B cell (primary cell): ENCODE measurements around the gene JADE1. TPM values are rescaled to one million over a fixed set of nuclear protein-coding genes. Genes with fewer than 3 reads are reported as not detected.

Source experiments
- ATAC-seq: fragments of 200-7000 bp; cut with Tn5 transposase; one replicate; pipeline ENCODE4 v1.10.0; 2021; ENCODE audit warnings: low read depth, mild to moderate bottlenecking, moderate number of reproducible peaks, moderate library complexity
- CTCF ChIA-PET: fragments of 350-600 bp; sonication (Branson Sonifier 250); formaldehyde crosslinking; loops from one replicate; lab custom pipeline; 2021; ENCODE audit warnings: antibody characterized with exemption, inconsistent platforms; lab: Charles Lee
- POLR2A ChIA-PET: fragments of 350-600 bp; sonication (Branson Sonifier 250); formaldehyde crosslinking; loops from one replicate; lab custom pipeline; 2021; ENCODE audit warnings: antibody characterized with exemption; lab: Charles Lee
- DNase-seq: peaks from one replicate; pipeline ENCODE4 v3.0.0; 2013
- H2AFZ ChIP-seq: 2 replicates; pipeline ENCODE4 v1.6.1; 2012; ENCODE audit warnings: mild to moderate bottlenecking, low read depth, low read length; ENCODE audit not compliant: insufficient read depth, poor library complexity, severe bottlenecking
- H3K27ac ChIP-seq, 2 donors: 1 replicate in 1 of 2; 2 replicates in 1 of 2; pipeline ENCODE4 v1.5.1; 2012 to 2013; ENCODE audit warnings: low read length in 2 of 2, mild to moderate bottlenecking in 2 of 2, moderate library complexity in 1 of 2
- H3K27me3 ChIP-seq, 4 experiments: fragments of 200-600 bp in 1 of 4; sonication (generic) in 1 of 4; replicated peaks in 1 of 4; 1 replicate in 2 of 4; 2 replicates in 2 of 4; pipeline versions ENCODE4 v1.6.1 to v1.7.0; 2013 to 2016; ENCODE audit warnings: low read length in 3 of 4, mild to moderate bottlenecking in 2 of 4, mixed read lengths in 1 of 4, moderate library complexity in 1 of 4; ENCODE audit not compliant: insufficient read depth in 4 of 4, control insufficient read depth in 3 of 4; ENCODE audit errors: control extremely low read depth in 1 of 4
- H3K36me3 ChIP-seq, 2 experiments: replicated peaks in 1 of 2; 1 replicate in 1 of 2; 2 replicates in 1 of 2; pipeline versions ENCODE4 v1.6.1 to v1.7.1; 2013; ENCODE audit warnings: low read length in 1 of 2; ENCODE audit not compliant: insufficient read depth in 2 of 2, control insufficient read depth in 1 of 2; ENCODE audit errors: control extremely low read depth in 1 of 2, extremely low read depth in 1 of 2
- H3K4me1 ChIP-seq, 2 donors: fragments of 200-600 bp in 1 of 2; sonication (generic) in 1 of 2; 1 replicate in 1 of 2; 2 replicates in 1 of 2; pipeline versions ENCODE4 v1.5.1 to v1.6.1; 2013 to 2017; ENCODE audit warnings: low read length in 2 of 2; ENCODE audit not compliant: control insufficient read depth in 2 of 2, insufficient read depth in 2 of 2
- H3K4me2 ChIP-seq: replicated peaks from 2 replicates; pipeline ENCODE3; 2012; ENCODE audit warnings: mild to moderate bottlenecking, low read depth, low read length; ENCODE audit not compliant: poor library complexity, severe bottlenecking
- H3K4me3 ChIP-seq, 5 experiments: fragments of 200-600 bp in 1 of 5; sonication (generic) in 1 of 5; 1 replicate in 3 of 5; 2 replicates in 2 of 5; pipeline versions ENCODE4 v1.5.1 to v1.7.0; 2011 to 2016; ENCODE audit warnings: low read length in 4 of 5, mild to moderate bottlenecking in 4 of 5, low read depth in 2 of 5, control low read depth in 1 of 5, moderate library complexity in 1 of 5; ENCODE audit not compliant: insufficient read depth in 1 of 5; ENCODE audit errors: control extremely low read depth in 1 of 5, extremely low read depth in 1 of 5
- H3K79me2 ChIP-seq: fragments of 200-600 bp; sonication (generic); one replicate; pipeline ENCODE4 v1.6.0; 2016; ENCODE audit warnings: low read length; ENCODE audit not compliant: control insufficient read depth, insufficient read depth
- H3K9ac ChIP-seq: fragments of 200-600 bp; sonication (generic); 2 replicates; pipeline ENCODE4 v1.6.1; 2017; ENCODE audit warnings: mild to moderate bottlenecking, low read length, moderate library complexity
- H3K9me3 ChIP-seq, 3 donors: one replicate each; pipeline versions ENCODE4 v1.6.1 to v1.7.1; 2013; ENCODE audit warnings: low read length in 2 of 3; ENCODE audit not compliant: control insufficient read depth in 2 of 3, insufficient read depth in 1 of 3; ENCODE audit errors: control extremely low read depth in 1 of 3
- H4K20me1 ChIP-seq: 2 replicates; pipeline ENCODE4 v1.6.0; 2012; ENCODE audit warnings: mild to moderate bottlenecking, low read length; ENCODE audit not compliant: insufficient read depth, control insufficient read depth, poor library complexity, severe bottlenecking
- H3K27ac Mint-ChIP-seq: one replicate; pipeline ENCODE4 v1.8.0; 2021; ENCODE audit warnings: mixed read lengths
- H3K27me3 Mint-ChIP-seq: one replicate; pipeline ENCODE4 v1.8.0; 2021; ENCODE audit warnings: mixed read lengths
- H3K4me1 Mint-ChIP-seq: one replicate; pipeline ENCODE4 v1.8.0; 2021; ENCODE audit warnings: mixed read lengths
- H3K4me3 Mint-ChIP-seq: one replicate; pipeline ENCODE4 v1.8.0; 2021; ENCODE audit warnings: mixed read lengths
- H3K9me3 Mint-ChIP-seq: one replicate; pipeline ENCODE4 v1.8.0; 2022; ENCODE audit warnings: mixed read lengths; ENCODE audit not compliant: insufficient read depth
- EZH2 ChIP-seq: IDR thresholded peaks from 2 replicates; pipeline ENCODE4 v1.6.1; 2012; ENCODE audit warnings: borderline replicate concordance, low read depth, mild to moderate bottlenecking, moderate library complexity, low read length; ENCODE audit not compliant: insufficient read depth, poor library complexity, severe bottlenecking
- WGBS: methylation state at CpG from one replicate; pipeline ENCODE4 v1.1.5; 2013; ENCODE audit warnings: missing lambda C conversion rate; ENCODE audit not compliant: insufficient coverage; 5-methylcytosine and 5-hydroxymethylcytosine counted together
- intact Hi-C: fragments of 100-400 bp; cut with micrococcal nuclease; formaldehyde crosslinking; loops from one replicate; pipeline ENCODE4 v1.10.0; 2022
- polyA plus RNA-seq: library from polyadenylated mRNA; depleted of rRNA; stranded (reverse); fragments of >200 nt; gene quantifications from 2 replicates; pipeline ENCODE4 v1.2.3, GENCODE V29; 2012
- total RNA-seq, 2 donors: library from RNA; stranded (reverse); fragments of 120-200 nt in 1 of 2; gene quantifications; 1 replicate in 1 of 2; 2 replicates in 1 of 2; pipeline versions ENCODE4 v1.2.3 to v1.2.4, GENCODE V29; 2013 to 2022
- TF ChIP-seq, protein P1 (sequence below): fragments of 200-600 bp; IDR thresholded peaks from one replicate; pipeline ENCODE4 v1.8.0; 2022; ENCODE audit warnings: antibody characterized with exemption, mild to moderate bottlenecking

Gene JADE1
- total and polyA plus RNA-seq, 2 donors (not counting 1 experiment from before 2014, with no cell fraction given): 13.8 to 42.4 TPM

DNA sequence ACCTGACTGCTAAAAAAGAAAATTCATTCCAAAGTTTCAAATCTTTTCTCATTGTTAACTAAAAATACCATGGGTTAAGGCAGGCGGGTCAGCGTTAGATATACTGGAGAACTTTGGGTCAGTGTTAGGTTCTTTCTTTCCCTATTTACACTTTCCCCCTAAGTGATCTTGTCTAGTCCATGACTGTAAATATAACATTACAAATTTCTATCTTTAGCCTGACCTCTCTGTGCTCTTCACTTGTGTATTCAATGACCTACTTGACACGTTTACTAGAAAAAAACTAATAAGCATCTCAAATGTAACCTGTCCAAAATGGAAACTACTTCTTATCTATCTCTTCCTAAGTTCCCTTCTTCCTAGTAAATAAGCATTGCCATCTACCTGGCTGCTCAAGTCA is 95.3 kb downstream of the JADE1 start:
- no peaks in the 10 kb centered on the region for H3K9me3 Mint-ChIP-seq
- Histone ChIP-seq H3K4me3 (no peak overlapping the region), H3K9me3 (no peaks in the 10 kb centered on the region), H3K9ac (no peak overlapping the region), H4K20me1 (no peaks in the 10 kb centered on the region), H3K4me2 (no peak overlapping the region), H2AFZ (no peak overlapping the region), H3K27me3 (no peaks in the 10 kb centered on the region), H3K36me3 (no peaks in the 10 kb centered on the region), H3K79me2 (no peaks in the 10 kb centered on the region), H3K4me1 (no peaks in the 10 kb centered on the region), H3K27ac (no peak overlapping the region)
- ATAC-seq: no peak
- no peaks in the 10 kb centered on the region for H3K4me1 Mint-ChIP-seq
- no peak for TF ChIP-seq EZH2
- TF ChIP-seq, protein P1, sequence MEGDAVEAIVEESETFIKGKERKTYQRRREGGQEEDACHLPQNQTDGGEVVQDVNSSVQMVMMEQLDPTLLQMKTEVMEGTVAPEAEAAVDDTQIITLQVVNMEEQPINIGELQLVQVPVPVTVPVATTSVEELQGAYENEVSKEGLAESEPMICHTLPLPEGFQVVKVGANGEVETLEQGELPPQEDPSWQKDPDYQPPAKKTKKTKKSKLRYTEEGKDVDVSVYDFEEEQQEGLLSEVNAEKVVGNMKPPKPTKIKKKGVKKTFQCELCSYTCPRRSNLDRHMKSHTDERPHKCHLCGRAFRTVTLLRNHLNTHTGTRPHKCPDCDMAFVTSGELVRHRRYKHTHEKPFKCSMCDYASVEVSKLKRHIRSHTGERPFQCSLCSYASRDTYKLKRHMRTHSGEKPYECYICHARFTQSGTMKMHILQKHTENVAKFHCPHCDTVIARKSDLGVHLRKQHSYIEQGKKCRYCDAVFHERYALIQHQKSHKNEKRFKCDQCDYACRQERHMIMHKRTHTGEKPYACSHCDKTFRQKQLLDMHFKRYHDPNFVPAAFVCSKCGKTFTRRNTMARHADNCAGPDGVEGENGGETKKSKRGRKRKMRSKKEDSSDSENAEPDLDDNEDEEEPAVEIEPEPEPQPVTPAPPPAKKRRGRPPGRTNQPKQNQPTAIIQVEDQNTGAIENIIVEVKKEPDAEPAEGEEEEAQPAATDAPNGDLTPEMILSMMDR: no peak
- POLR2A ChIA-PET: no interaction called here
- intact Hi-C loops: no loop called here
- H3K27ac Mint-ChIP-seq: no peak overlapping the region
- H3K4me3 Mint-ChIP-seq: no peak overlapping the region
- WGBS: 100% methylated on average over 2 of the region's 3 CpGs
- H3K27me3 Mint-ChIP-seq: no peaks in the 10 kb centered on the region
- no peak for DNase-seq
- CTCF ChIA-PET: no interaction called here

DNA sequence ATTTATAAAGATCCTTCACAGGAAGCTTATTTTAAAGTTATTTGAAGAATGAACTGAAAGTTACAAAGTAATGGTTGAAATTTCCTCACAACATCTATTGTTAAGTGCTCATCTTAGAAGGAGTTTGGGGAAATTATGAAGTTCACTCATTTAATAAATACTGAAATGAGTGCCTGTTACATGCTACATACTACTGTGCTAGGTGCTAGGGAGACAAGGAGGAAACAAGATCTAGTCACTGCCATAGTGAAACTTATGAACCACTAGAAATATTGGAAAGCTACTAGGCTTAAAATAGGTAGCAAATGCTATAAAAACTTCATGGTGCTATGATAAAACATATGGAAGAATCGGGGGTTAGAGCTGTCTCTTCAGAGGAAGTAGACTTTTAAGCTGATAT is 97.1 kb downstream of the JADE1 start:
- no peak overlapping the region for H3K4me3 ChIP-seq
- Mint-ChIP-seq H3K4me1 (no peaks in the 10 kb centered on the region), H3K27me3 (no peaks in the 10 kb centered on the region), H3K9me3 (no peaks in the 10 kb centered on the region), H3K27ac (no peak overlapping the region), H3K4me3 (no peak overlapping the region)
- DNase-seq (no peak), ATAC-seq (no peak)
- H3K36me3 ChIP-seq: no peaks in the 10 kb centered on the region
- no peaks in the 10 kb centered on the region for H3K27me3 ChIP-seq
- H4K20me1 ChIP-seq: no peaks in the 10 kb centered on the region
- H3K4me2 ChIP-seq: no peak overlapping the region
- no peaks in the 10 kb centered on the region for H3K4me1 ChIP-seq
- no peaks in the 10 kb centered on the region for H3K9me3 ChIP-seq
- H2AFZ ChIP-seq: no peak overlapping the region
- no peak for TF ChIP-seq EZH2
- TF ChIP-seq, protein P1: no peak
- no peak overlapping the region for H3K9ac ChIP-seq
- intact Hi-C loops: no loop called here
- POLR2A ChIA-PET: no interaction called here
- 100% methylated on average over 1 of the region's 1 CpG for WGBS
- no peaks in the 10 kb centered on the region for H3K79me2 ChIP-seq
- H3K27ac ChIP-seq: no peak overlapping the region
- CTCF ChIA-PET: no interaction called here
